ENCODE data around the gene UGT8. TPM values are rescaled to one million over a fixed set of nuclear protein-coding genes. Genes with fewer than 3 reads are reported as not detected.

The UGT8 gene
- total RNA-seq, 1 experiment from 2014 or later = 3.4 TPM

- ATAC-seq (no peak), DNase-seq (no peak)
- intact Hi-C loops (cut with micrococcal nuclease) = no loop called here
- no peaks in the 10 kb centered on the region for H4K20me1 ChIP-seq (ENCODE audit: low read length)
- H3K27me3 ChIP-seq (ENCODE audit: low read length) = no peaks in the 10 kb centered on the region
- no peak overlapping the region for H3K27ac ChIP-seq (ENCODE audit: low read length)
- H3K9me2 ChIP-seq (replicated peaks; ENCODE audit: low read length) = no peaks in the 10 kb centered on the region
- no peak overlapping the region for H3K4me3 ChIP-seq (ENCODE audit: low read length)
- no peak overlapping the region for H3K4me2 ChIP-seq (ENCODE audit: low read length)
- no TSS peak for BruUV-seq (replicated peaks)
- no peaks in the 10 kb centered on the region for H3K9me3 ChIP-seq (ENCODE audit: low read length)
- no peak for TF ChIP-seq EZH2phosphoT487 (IDR thresholded peaks at IDR 0.05; ENCODE audit: borderline replicate concordance, low read length)
- TF ChIP-seq, protein P1, sequence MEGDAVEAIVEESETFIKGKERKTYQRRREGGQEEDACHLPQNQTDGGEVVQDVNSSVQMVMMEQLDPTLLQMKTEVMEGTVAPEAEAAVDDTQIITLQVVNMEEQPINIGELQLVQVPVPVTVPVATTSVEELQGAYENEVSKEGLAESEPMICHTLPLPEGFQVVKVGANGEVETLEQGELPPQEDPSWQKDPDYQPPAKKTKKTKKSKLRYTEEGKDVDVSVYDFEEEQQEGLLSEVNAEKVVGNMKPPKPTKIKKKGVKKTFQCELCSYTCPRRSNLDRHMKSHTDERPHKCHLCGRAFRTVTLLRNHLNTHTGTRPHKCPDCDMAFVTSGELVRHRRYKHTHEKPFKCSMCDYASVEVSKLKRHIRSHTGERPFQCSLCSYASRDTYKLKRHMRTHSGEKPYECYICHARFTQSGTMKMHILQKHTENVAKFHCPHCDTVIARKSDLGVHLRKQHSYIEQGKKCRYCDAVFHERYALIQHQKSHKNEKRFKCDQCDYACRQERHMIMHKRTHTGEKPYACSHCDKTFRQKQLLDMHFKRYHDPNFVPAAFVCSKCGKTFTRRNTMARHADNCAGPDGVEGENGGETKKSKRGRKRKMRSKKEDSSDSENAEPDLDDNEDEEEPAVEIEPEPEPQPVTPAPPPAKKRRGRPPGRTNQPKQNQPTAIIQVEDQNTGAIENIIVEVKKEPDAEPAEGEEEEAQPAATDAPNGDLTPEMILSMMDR (conservative IDR thresholded peaks at IDR 0.05; ENCODE audit: low read depth, low read length) = no peak
- no peak for TF ChIP-seq EZH2 (IDR thresholded peaks at IDR 0.05; ENCODE audit: low read length, unreplicated experiment)
- H3K9ac ChIP-seq (ENCODE audit: low read length) = no peak overlapping the region
- H3K4me1 ChIP-seq (ENCODE audit: insufficient read depth, low read length) = no peaks in the 10 kb centered on the region
- H2AFZ ChIP-seq (ENCODE audit: low read length) = no peak overlapping the region
- H3F3A ChIP-seq (ENCODE audit: low read length, unreplicated experiment) = no peaks in the 10 kb centered on the region
- POLR2A ChIA-PET (ENCODE audit: unreplicated experiment) = no interaction called here
- no peaks in the 10 kb centered on the region for H3K36me3 ChIP-seq (ENCODE audit: low read depth, low read length)
- H3K79me2 ChIP-seq (ENCODE audit: low read length) = no peaks in the 10 kb centered on the region
- CTCF ChIA-PET = no interaction called here
These were observed 75.5 kb downstream of the UGT8 start for GRCh38 chr4:114674080-114674479.

GRCh38 chr4:114677346-114677979 lies 78.9 kb downstream of the UGT8 start:
- DNase-seq (no peak), ATAC-seq (no peak)
- Histone ChIP-seq H3K36me3 (ENCODE audit: low read depth, low read length) (no peaks in the 10 kb centered on the region), H3F3A (ENCODE audit: low read length, unreplicated experiment) (no peaks in the 10 kb centered on the region), H3K4me2 (ENCODE audit: low read length) (no peak overlapping the region), H3K9me3 (ENCODE audit: low read length) (no peaks in the 10 kb centered on the region), H3K27ac (ENCODE audit: low read length) (no peak overlapping the region), H3K4me1 (ENCODE audit: insufficient read depth, low read length) (no peaks in the 10 kb centered on the region), H3K9ac (ENCODE audit: low read length) (no peak overlapping the region), H4K20me1 (ENCODE audit: low read length) (no peaks in the 10 kb centered on the region), H3K79me2 (ENCODE audit: low read length) (no peaks in the 10 kb centered on the region), H3K4me3 (ENCODE audit: low read length) (no peak overlapping the region), H3K27me3 (ENCODE audit: low read length) (no peaks in the 10 kb centered on the region), H2AFZ (ENCODE audit: low read length) (no peak overlapping the region), H3K9me2 (replicated peaks; ENCODE audit: low read length) (no peaks in the 10 kb centered on the region)
- intact Hi-C loops (cut with micrococcal nuclease) = no loop called here
- ChIA-PET CTCF (no interaction called here), POLR2A (ENCODE audit: unreplicated experiment) (no interaction called here)
- TF ChIP-seq, protein P1 (conservative IDR thresholded peaks at IDR 0.05; ENCODE audit: low read depth, low read length) = no peak
- TF ChIP-seq EZH2phosphoT487 (IDR thresholded peaks at IDR 0.05; ENCODE audit: borderline replicate concordance, low read length) = no peak
- TF ChIP-seq EZH2 (IDR thresholded peaks at IDR 0.05; ENCODE audit: low read length, unreplicated experiment) = no peak
- no TSS peak for BruUV-seq (replicated peaks)

DNA sequence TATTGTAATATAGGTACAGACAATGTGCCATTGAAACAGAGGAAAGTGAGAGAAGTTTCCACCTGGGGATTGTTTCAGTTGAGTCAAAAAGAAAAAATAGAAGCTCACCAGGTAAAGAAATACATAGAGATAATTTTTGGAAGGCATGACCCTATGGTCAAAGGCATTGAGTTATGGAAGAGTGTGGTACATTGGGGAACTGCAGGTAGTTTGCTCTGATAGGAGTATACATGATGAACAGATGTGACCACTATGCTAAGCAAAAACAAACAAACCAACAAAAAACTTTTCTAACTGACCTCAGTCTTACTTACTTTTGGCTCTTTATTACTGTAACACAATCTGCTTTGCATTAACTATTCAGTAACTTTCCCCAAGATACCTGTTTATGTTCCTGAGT lies 85.9 kb downstream of the UGT8 start:
- H3K4me1 ChIP-seq (ENCODE audit: insufficient read depth, low read length) = no peaks in the 10 kb centered on the region
- ChIA-PET CTCF (no interaction called here), POLR2A (ENCODE audit: unreplicated experiment) (no interaction called here)
- H3K79me2 ChIP-seq (ENCODE audit: low read length) = no peaks in the 10 kb centered on the region
- no peak overlapping the region for H3K9ac ChIP-seq (ENCODE audit: low read length)
- no peak overlapping the region for H3K27ac ChIP-seq (ENCODE audit: low read length)
- TF ChIP-seq, protein P1 (conservative IDR thresholded peaks at IDR 0.05; ENCODE audit: low read depth, low read length) = no peak
- TF ChIP-seq EZH2 (IDR thresholded peaks at IDR 0.05; ENCODE audit: low read length, unreplicated experiment) = no peak
- no peak for TF ChIP-seq EZH2phosphoT487 (IDR thresholded peaks at IDR 0.05; ENCODE audit: borderline replicate concordance, low read length)
- ATAC-seq = no peak
- BruUV-seq (replicated peaks) = no TSS peak
- DNase-seq = no peak
- no peaks in the 10 kb centered on the region for H3K27me3 ChIP-seq (ENCODE audit: low read length)
- no peaks in the 10 kb centered on the region for H3F3A ChIP-seq (ENCODE audit: low read length, unreplicated experiment)
- H4K20me1 ChIP-seq (ENCODE audit: low read length) = no peaks in the 10 kb centered on the region
- H3K9me2 ChIP-seq (replicated peaks; ENCODE audit: low read length) = no peaks in the 10 kb centered on the region
- intact Hi-C loops (cut with micrococcal nuclease) = no loop called here
- H2AFZ ChIP-seq (ENCODE audit: low read length) = no peak overlapping the region
- H3K36me3 ChIP-seq (ENCODE audit: low read depth, low read length) = no peaks in the 10 kb centered on the region
- H3K4me3 ChIP-seq (ENCODE audit: low read length) = no peak overlapping the region
- H3K4me2 ChIP-seq (ENCODE audit: low read length) = no peak overlapping the region
- H3K9me3 ChIP-seq (ENCODE audit: low read length) = no peaks in the 10 kb centered on the region
